Epithelial cell of proximal tubule (primary cell): ENCODE results near the gene DPYD. TPM values are rescaled to one million over a fixed set of nuclear protein-coding genes. Genes with fewer than 3 reads are reported as not detected.

Source experiments
- DNase-seq: peaks from one replicate; pipeline ENCODE4 v3.0.0-alpha.2; 2011; ENCODE audit warnings: low read depth
- H3K4me3 ChIP-seq: 2 replicates; pipeline ENCODE4 v1.5.1; 2011; ENCODE audit warnings: low read depth, mild to moderate bottlenecking, low read length
- CTCF ChIP-seq: conservative IDR thresholded peaks from 2 replicates; pipeline ENCODE4 v1.5.1; 2012; ENCODE audit warnings: low read depth, mild to moderate bottlenecking, low read length
- total RNA-seq: library from RNA; depleted of rRNA; stranded (reverse); fragments of >200 nt; gene quantifications from 2 replicates; pipeline ENCODE4 v1.2.3, GENCODE V29; 2015

DPYD gene
- total RNA-seq, 1 donor from 2014 or later = 5.1 TPM

DNA sequence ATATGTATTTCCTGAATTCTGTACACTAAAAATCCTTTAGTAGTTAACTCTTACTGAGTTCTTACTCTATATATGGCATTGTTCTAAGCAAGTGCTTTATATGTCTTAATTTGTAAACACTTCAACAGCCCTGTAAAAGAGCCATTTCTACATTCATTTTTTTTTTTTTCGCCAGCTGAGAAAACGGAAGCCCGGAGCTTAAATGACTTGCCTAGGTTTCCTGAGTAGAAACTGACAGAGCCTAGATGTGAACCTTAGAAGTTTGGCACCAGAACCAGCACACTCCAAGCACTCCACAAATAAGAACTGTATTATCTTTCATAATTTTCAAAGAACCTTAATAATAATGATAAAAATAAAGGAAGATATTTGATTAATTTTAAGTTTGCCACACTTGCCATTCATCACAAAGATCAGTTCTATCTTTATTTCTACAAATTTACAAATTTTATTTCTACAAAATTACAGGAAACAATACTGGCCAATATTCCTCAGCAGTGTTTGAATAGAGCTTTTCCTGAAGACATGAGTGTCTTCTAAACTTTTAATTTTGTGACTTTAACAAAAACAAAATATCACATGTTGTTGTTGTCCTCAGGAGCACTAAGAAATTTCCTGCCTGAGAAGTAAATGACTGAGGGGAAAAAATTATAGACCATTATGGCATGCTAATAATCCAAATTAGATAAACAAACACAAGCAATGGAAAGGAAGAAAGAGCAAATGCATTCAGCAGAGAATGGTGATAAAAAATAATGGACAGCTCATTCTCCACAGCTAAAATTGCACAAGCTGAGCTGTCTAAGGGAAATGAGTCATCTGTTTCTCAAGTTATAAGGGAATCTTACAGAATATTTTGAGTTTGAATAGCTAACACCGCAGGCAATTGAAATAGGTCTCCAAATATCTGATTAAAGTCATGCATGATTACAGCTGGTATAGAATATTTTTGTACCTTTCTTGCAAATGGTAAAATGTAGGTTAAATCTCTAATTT lies 71.2 kb downstream of the DPYD start:
- TF ChIP-seq CTCF = no peak
- no peak overlapping the region for H3K4me3 ChIP-seq
- DNase-seq = peak; percentile 39

- no peak overlapping the region for H3K4me3 ChIP-seq
- DNase-seq = no peak
- no peak for TF ChIP-seq CTCF
Measured at GRCh38 chr1:97845805-97846204, 75.0 kb downstream of the DPYD start.

- DNase-seq = no peak
- H3K4me3 ChIP-seq = no peak overlapping the region
- no peak for TF ChIP-seq CTCF
Measured at GRCh38 chr1:97844552-97845089, 76.2 kb downstream of the DPYD start.

DNA sequence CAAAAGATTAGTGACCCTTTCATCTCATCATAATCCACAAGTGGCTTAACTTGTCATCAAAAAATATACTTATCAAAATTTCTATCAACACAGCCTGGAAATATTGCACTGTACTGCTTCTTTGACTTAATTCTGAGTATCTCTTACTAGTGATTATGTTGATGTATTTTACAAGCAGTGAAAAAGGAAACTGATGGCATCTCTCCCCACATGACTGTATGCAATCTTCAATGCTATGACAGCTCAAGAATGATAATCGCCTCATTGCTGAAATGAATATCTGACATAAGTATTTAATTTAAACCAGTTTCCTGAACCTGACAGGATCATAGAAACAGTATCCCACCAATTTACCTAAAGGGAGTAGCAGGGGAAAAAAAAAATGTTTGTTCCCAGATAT lies 79.5 kb downstream of the DPYD start:
- H3K4me3 ChIP-seq = no peak overlapping the region
- no peak for TF ChIP-seq CTCF
- DNase-seq = no peak

- DNase-seq = no peak
- no peak overlapping the region for H3K4me3 ChIP-seq
- TF ChIP-seq CTCF = no peak
Measured at GRCh38 chr1:97837161-97837560, 83.7 kb downstream of the DPYD start.

DNA sequence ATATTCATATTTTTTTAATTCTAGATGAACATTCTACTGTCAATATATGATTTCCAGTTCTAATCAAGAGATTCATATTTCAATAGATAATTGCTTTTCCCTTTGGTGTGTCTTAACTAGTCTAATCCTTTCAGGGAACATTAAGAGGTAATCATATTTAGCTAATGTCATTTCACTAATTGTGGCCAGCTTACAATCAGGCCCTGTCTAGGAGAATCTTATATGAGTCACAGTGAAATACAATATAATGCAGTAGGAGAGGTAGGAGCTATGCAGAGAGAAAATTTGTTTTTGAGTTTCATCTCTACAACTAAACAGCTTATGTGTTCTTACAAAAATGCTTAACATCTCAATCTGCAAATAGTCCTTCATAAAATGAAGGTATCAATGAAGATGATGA lies 85.9 kb downstream of the DPYD start:
- no peak overlapping the region for H3K4me3 ChIP-seq
- DNase-seq = no peak
- TF ChIP-seq CTCF = no peak
